Stimulated activated CD8-positive, alpha-beta memory T cell treated with anti-CD3 and anti-CD28 coated beads, Interleukin-12 subunit alpha, Interleukin-12 subunit beta, amount 100 ng/mL, for 4 hours (primary cell): ENCODE results near the gene FAM193A.
"Not testable (repeated sequence)": the region's sequence is repeated elsewhere in the genome, so short reads cannot be mapped to it uniquely, and the experiment has no call there.

ENCODE experiments used
- DNase-seq: peaks from one replicate; pipeline ENCODE4 v3.0.0-alpha.2; 2020; ENCODE audit warnings: low read depth

The FAM193A gene

GRCh38 chr4:2754848-2755819 lies 218.7 kb downstream of the FAM193A start:
- DNase-seq = no peak

GRCh38 chr4:2755821-2756690 lies 219.6 kb downstream of the FAM193A start, which contains the start of gene TNIP2:
TSS of gene TNIP2 (minus strand) at chr4:2756336. CDS start at chr4:2756289, 47 bp downstream.
- DNase-seq = peak; percentile 68

GRCh38 chr4:2756691-2757350 lies 220.4 kb downstream of the FAM193A start:
- no peak for DNase-seq

- DNase-seq = no peak
Observed at GRCh38 chr4:2757426-2757825, 221.0 kb downstream of the FAM193A start.

GRCh38 chr4:2761035-2761923 lies 224.8 kb downstream of the FAM193A start:
- DNase-seq = no peak

GRCh38 chr4:2762048-2762447 lies 225.6 kb downstream of the FAM193A start:
- DNase-seq = no peak

GRCh38 chr4:2762486-2763370 lies 226.3 kb downstream of the FAM193A start:
- not testable (repeated sequence) for DNase-seq

- DNase-seq = no peak
Observed at GRCh38 chr4:2763511-2763967, 227.1 kb downstream of the FAM193A start.

GRCh38 chr4:2765832-2766526 lies 229.5 kb downstream of the FAM193A start:
- DNase-seq = no peak

GRCh38 chr4:2767046-2767704 lies 230.7 kb downstream of the FAM193A start:
- DNase-seq = no peak

GRCh38 chr4:2767705-2768074 lies 231.2 kb downstream of the FAM193A start:
- no peak for DNase-seq

GRCh38 chr4:2768124-2768523 lies 231.7 kb downstream of the FAM193A start:
- no peak for DNase-seq

- no peak for DNase-seq
Observed at GRCh38 chr4:2768921-2769336, 232.5 kb downstream of the FAM193A start.

GRCh38 chr4:2771264-2771663 lies 234.8 kb downstream of the FAM193A start:
- DNase-seq = no peak

- DNase-seq = not testable (repeated sequence)
Observed at GRCh38 chr4:2780643-2781042, 244.2 kb downstream of the FAM193A start.

GRCh38 chr4:2781911-2782310 lies 245.5 kb downstream of the FAM193A start:
- no peak for DNase-seq
